Stomach (tissue), 9 donors: ENCODE data around the gene USP1. TPM values are rescaled to one million over a fixed set of nuclear protein-coding genes. Genes with fewer than 3 reads are reported as not detected.

Source experiments
- DNase-seq, 2 donors: peaks; one replicate each; pipeline versions ENCODE4 v3.0.0 to v3.0.0-alpha.2; 2013 to 2019
- H3K27ac ChIP-seq, 5 donors: fragments of 200-600 bp in 4 of 5; sonication (generic) in 4 of 5; one replicate each; pipeline ENCODE4 v1.5.1; 2013 to 2019; ENCODE audit warnings: mild to moderate bottlenecking in 1 of 5, moderate library complexity in 1 of 5
- H3K27me3 ChIP-seq, 3 donors: fragments of 200-600 bp; sonication (generic); one replicate each; pipeline ENCODE4 v1.5.1; 2017 to 2019; ENCODE audit warnings: mixed run types in 1 of 3
- H3K36me3 ChIP-seq, 4 donors: fragments of 200-600 bp; sonication (generic); 1 replicate in 3 of 4; 2 replicates in 1 of 4; pipeline ENCODE4 v1.5.1; 2016 to 2019
- H3K4me1 ChIP-seq, 4 donors: fragments of 200-600 bp; sonication (generic); one replicate each; pipeline ENCODE4 v1.5.1; 2016 to 2019
- H3K4me3 ChIP-seq, 4 donors: fragments of 200-600 bp; sonication (generic) in 3 of 4; one replicate each; pipeline ENCODE4 v1.5.1; 2016 to 2019; ENCODE audit warnings: mild to moderate bottlenecking in 1 of 4
- H3K9me3 ChIP-seq, 4 donors: fragments of 200-600 bp; sonication (generic); one replicate each; pipeline ENCODE4 v1.5.1; 2016 to 2019
- EP300 ChIP-seq: sonication (generic); formaldehyde crosslinking; IDR thresholded peaks from one replicate; pipeline ENCODE4 v1.6.1; 2017; ENCODE audit warnings: antibody characterized with exemption
- POLR2A ChIP-seq, 4 donors: fragments of 450-650 bp; IDR thresholded peaks; one replicate each; pipeline ENCODE4 v1.6.1; 2016; ENCODE audit warnings: antibody characterized with exemption in 4 of 4, control low read depth in 2 of 4, mild to moderate bottlenecking in 1 of 4, moderate library complexity in 1 of 4
- POLR2AphosphoS5 ChIP-seq, 3 donors: sonication (generic); formaldehyde crosslinking; IDR thresholded peaks; one replicate each; pipeline ENCODE4 v1.6.1; 2016; ENCODE audit warnings: antibody characterized with exemption in 3 of 3
- WGBS, 5 donors: extraction: QIAGEN DNeasy Blood & Tissue Kit in 3 of 5; methylation state at CpG; one replicate each; pipeline versions ENCODE4 v1.1.5 to v1.1.7; 2013 to 2018; 5-methylcytosine and 5-hydroxymethylcytosine counted together
- intact Hi-C: fragments of 100-400 bp; cut with DNase I; formaldehyde crosslinking; loops from one replicate; pipeline ENCODE4 v1.15.1; 2023; ENCODE audit warnings: low total_unique reads
- polyA plus RNA-seq, 3 donors: library from polyadenylated mRNA; stranded (reverse); fragments of 200-250 nt; gene quantifications; one replicate each; pipeline ENCODE4 v1.2.3, GENCODE V29; 2013
- total RNA-seq, 5 donors: library from RNA; depleted of rRNA; stranded (reverse); fragments of >200 nt; gene quantifications; one replicate each; pipeline versions ENCODE4 v1.1.0 to v1.2.3, GENCODE V29; 2014 to 2016
- TF ChIP-seq, protein P1 (sequence below), 7 experiments: fragments of 450-650 bp in 4 of 7; fragments of 200-600 bp in 3 of 7; sonication (generic) in 3 of 7; IDR thresholded peaks; one replicate each; pipeline ENCODE4 v1.5.1; 2016 to 2019; ENCODE audit warnings: antibody characterized with exemption in 7 of 7, control low read depth in 2 of 7, mild to moderate bottlenecking in 1 of 7
- donor health status: healthy with polysubstance abuse.
- donor health status: Bipolar disorder and iron deficiency.
- donor health status: healthy.

USP1 gene
- total and polyA plus RNA-seq, 8 donors, result 5.4 to 47.5 (median 15.5) TPM

DNA sequence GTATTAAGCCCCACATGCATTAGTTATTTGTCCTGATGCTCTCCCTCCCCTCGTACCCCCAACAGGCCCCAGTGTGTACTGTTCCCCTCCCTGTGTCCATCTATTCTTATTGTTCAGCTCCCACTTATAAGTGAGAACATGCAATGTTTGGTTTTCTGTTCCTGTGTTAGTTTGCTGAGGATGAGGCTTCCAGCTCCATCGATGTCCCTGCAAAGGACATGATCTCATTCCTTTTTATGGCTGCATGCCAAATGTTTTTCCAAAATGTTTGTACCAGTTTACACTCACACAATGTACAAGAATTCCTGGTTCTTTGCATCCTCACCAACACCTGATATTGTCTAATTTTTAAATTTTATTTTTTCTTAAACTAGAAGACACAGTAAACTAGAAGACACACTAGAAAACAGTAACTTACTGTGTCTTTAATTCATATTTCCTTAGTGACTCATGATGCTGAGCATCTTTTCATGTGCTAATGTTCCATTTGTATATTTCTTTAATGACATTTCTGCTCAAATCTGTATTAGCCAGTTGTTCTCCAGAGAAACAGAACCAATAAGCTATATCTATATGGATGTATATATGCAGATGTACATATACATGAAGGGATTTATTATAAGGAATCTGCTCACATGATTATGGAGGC lies 19.4 kb upstream of the USP1 start:
- no peaks in the 10 kb centered on the region for H3K4me1 ChIP-seq
- no peak for DNase-seq
- H3K36me3 ChIP-seq, result no peaks in the 10 kb centered on the region
- intact Hi-C loops, result loop anchor here (5.0 kb wide), 1 partner anchor 250 kb away; no protein-coding TSS in a partner anchor
- WGBS, 5 donors, result 48 to 59% (median 54%) methylated on average over 2 of the region's 2 CpGs
- no peak overlapping the region for H3K4me3 ChIP-seq
- no peak overlapping the region for H3K27ac ChIP-seq
- no peaks in the 10 kb centered on the region for H3K27me3 ChIP-seq
- H3K9me3 ChIP-seq, result no peaks in the 10 kb centered on the region
- TF ChIP-seq, protein P1, sequence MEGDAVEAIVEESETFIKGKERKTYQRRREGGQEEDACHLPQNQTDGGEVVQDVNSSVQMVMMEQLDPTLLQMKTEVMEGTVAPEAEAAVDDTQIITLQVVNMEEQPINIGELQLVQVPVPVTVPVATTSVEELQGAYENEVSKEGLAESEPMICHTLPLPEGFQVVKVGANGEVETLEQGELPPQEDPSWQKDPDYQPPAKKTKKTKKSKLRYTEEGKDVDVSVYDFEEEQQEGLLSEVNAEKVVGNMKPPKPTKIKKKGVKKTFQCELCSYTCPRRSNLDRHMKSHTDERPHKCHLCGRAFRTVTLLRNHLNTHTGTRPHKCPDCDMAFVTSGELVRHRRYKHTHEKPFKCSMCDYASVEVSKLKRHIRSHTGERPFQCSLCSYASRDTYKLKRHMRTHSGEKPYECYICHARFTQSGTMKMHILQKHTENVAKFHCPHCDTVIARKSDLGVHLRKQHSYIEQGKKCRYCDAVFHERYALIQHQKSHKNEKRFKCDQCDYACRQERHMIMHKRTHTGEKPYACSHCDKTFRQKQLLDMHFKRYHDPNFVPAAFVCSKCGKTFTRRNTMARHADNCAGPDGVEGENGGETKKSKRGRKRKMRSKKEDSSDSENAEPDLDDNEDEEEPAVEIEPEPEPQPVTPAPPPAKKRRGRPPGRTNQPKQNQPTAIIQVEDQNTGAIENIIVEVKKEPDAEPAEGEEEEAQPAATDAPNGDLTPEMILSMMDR (IDR thresholded peaks at IDR 0.05), result no peak
- TF ChIP-seq POLR2AphosphoS5 (IDR thresholded peaks at IDR 0.05) (no peak), EP300 (no peak), POLR2A (IDR thresholded peaks at IDR 0.05) (no peak)

DNA sequence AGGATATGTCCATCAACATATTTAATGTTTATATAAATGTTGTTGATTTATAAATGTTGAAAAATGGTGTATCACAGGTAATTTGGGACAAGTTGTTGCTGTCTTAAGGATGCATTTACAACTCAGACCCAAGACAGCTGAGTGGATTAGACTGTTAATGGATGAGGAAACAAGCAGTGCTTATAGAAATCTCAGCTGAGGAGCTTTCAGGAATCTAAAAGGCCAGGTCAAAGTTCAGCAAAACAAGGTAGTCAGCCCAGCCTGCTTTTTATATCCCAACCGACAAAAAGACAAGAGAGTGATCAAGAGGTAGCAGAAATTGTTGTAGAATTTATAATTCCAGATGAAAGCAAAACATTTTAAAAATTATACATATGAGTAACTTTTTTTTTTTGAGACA lies 16.6 kb upstream of the USP1 start:
- no peaks in the 10 kb centered on the region for H3K4me1 ChIP-seq
- H3K4me3 ChIP-seq, result no peak overlapping the region
- intact Hi-C loops, result no loop called here
- 53 to 77% (median 63%) methylated on average over 1 of the region's 1 CpG for WGBS, 5 donors
- H3K27ac ChIP-seq, result no peak overlapping the region
- no peaks in the 10 kb centered on the region for H3K27me3 ChIP-seq
- no peak for DNase-seq
- H3K36me3 ChIP-seq, result no peaks in the 10 kb centered on the region
- H3K9me3 ChIP-seq, result no peaks in the 10 kb centered on the region
- no peak for TF ChIP-seq EP300
- TF ChIP-seq, protein P1 (IDR thresholded peaks at IDR 0.05), result no peak

DNA sequence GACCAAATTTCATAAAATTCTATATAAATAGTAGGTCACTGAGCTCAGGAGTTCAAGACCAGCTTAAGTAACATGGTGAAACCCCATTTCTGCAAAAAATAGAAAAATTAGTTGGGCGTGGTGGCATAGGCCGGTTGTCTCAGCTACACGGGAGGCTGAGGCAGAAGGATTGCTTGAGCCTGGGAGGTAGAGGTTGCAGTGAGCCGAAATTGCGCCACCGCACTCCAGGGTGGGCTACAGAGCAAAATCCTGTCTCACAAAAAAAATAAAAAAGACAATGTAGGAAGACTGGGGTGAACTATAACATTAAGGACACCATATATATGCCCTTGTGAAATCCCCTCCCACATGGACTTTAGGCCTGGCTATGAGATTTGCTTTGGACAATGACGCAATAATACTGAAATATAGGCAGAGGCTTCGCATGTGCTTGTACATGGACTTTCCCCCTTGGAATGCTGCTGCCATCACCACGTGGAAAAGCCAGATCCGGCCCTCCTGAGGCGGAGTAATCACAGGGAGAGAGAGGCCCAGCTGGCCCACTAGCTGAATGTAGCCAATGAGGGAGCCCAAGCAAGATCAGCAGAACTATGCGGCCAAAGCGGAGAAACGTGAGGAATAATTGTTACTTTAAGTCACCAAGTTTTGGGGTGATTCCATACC lies 13.1 kb upstream of the USP1 start:
- Histone ChIP-seq H3K36me3 (no peaks in the 10 kb centered on the region), H3K9me3 (no peaks in the 10 kb centered on the region), H3K27ac (no peak overlapping the region), H3K4me1 (no peaks in the 10 kb centered on the region), H3K27me3 (no peaks in the 10 kb centered on the region), H3K4me3 (no peak overlapping the region)
- intact Hi-C loops, result no loop called here
- 88 to 93% (median 93%) methylated on average over 14 of the region's 14 CpGs for WGBS, 5 donors
- TF ChIP-seq POLR2AphosphoS5 (IDR thresholded peaks at IDR 0.05), result no peak
- TF ChIP-seq EP300, result no peak
- TF ChIP-seq POLR2A (IDR thresholded peaks at IDR 0.05), result no peak
- TF ChIP-seq, protein P1 (IDR thresholded peaks at IDR 0.05), result no peak
- no peak for DNase-seq

DNA sequence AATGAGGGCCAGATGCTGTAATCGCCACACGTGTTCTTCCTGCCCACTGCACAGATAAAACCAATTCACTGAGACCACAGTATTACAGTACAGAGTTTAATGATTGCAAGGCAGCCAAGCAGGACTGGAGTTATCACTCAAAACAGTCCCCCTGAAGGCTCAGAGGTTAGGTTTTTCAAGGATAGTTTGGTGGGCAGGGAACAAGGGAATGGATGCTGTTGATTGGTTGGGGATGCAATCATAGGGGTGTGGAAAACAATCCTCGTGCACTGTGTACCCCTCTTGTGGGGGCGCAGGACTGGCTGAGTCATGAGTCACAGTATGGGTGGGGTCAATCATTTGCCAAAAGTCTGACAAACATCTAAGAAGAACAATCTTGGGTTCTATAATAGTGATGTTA lies 12.4 kb upstream of the USP1 start:
- 60 to 75% (median 67%) methylated on average over 4 of the region's 4 CpGs for WGBS, 5 donors
- no peak for DNase-seq
- intact Hi-C loops, result no loop called here
- TF ChIP-seq POLR2A (IDR thresholded peaks at IDR 0.05) (no peak), POLR2AphosphoS5 (IDR thresholded peaks at IDR 0.05) (no peak), EP300 (no peak)
- TF ChIP-seq, protein P1 (IDR thresholded peaks at IDR 0.05), result no peak
- H3K27me3 ChIP-seq, result no peaks in the 10 kb centered on the region
- no peaks in the 10 kb centered on the region for H3K9me3 ChIP-seq
- H3K36me3 ChIP-seq, result no peaks in the 10 kb centered on the region
- no peak overlapping the region for H3K4me3 ChIP-seq
- H3K4me1 ChIP-seq, result no peaks in the 10 kb centered on the region
- no peak overlapping the region for H3K27ac ChIP-seq
